HG02870 (cell line): ENCODE measurements around the gene LTK.

Experiments used
- ATAC-seq: cut with Tn5 transposase; IDR thresholded peaks from one replicate; pipeline ENCODE4 v1.9.1; 2021; ENCODE audit warnings: mild to moderate bottlenecking, moderate library complexity; ENCODE audit not compliant: unreplicated experiment

The LTK gene

GRCh38 chr15:41499109-41499851 is 14.3 kb downstream of the LTK start:
- ATAC-seq, result no peak

- no peak for ATAC-seq
Observed at GRCh38 chr15:41498657-41499056, 15.0 kb downstream of the LTK start.

GRCh38 chr15:41495736-41496599 is 17.7 kb downstream of the LTK start:
- no peak for ATAC-seq

DNA sequence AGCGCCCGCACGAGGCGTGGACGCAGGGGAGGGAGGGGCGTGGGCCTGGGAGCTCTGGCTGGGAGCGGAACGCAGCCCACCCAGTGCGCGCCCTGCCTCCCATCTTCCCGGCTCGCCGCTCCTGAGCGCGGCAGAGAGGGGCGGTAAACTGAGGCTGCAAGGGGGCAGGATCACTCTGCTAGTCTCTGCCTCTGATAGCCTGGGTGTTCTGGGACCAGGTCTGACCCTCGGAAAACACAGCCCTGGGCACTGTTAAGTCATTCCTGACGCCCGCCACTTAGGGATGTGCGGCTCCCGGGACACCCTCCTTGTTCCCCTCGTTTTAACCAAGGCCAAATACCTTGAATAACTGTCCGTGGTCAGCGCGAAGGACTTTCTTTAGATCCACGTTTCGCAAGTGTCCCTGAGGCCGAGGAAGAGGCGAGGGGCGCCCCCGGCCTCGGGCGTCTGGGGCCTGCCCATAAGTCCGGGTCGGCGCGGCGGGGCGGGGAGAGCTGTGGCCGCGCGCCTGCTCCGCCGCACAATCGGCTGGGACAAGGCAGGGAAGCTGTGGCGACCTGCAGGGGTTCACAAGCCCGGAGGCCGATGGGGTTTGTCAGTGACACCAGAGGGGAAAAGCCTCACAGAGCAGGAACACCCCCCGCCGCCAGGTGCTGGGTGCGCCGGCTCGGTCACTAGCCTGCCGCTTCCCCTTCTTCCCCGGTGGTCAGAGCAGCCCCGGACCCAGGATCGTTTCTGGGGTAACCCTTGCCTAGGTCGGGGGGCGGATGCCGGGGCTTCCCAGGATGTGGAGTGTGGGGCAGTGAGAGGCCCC is 18.5 kb downstream of the LTK start:
- ATAC-seq, result no peak

DNA sequence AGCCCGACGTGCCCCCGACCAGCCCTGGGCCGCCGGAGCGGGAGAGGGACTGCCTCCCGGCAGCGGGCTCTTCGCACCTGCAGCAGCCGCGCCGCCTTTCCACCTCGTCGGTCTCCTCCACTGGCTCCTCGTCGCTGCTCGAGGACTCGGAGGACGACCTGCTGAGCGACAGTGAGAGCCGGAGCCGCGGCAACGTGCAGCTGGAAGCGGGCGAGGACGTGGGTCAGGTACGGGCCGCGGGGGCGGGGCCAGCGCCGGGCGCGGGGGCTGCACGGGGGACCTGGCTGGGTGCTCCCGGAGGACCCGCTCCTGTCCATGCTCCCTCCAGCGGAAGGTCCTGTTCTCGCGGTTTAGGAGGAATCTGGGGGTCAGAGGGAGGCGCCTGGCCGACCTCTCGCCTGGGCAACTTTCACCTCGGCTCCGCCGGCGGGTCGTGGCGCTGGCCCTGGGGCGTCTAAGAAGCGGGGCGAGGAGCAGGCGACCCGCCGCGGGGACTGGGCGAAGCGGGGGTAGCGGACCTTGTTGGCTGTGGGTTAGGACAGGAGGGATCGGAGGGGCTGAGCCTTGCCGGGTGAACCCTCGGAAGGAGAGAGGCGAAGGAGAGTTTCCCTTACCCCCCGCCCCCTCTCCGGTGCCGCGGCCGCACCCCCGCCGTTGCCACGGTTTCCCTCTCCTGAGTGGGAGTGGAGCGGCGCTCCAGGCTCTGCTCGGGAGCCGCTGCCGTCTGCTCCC is 19.3 kb downstream of the LTK start:
- peak; percentile 7 for ATAC-seq

GRCh38 chr15:41493902-41494189 is 19.8 kb downstream of the LTK start:
- ATAC-seq, result peak; percentile 15

- ATAC-seq, result peak; percentile 61
Observed at GRCh38 chr15:41493205-41493901, 20.3 kb downstream of the LTK start, which contains the start of gene ITPKA. TSS of gene ITPKA (plus strand) at chr15:41493874. CDS start at chr15:41493928, 54 bp downstream.

GRCh38 chr15:41492597-41493204 is 20.9 kb downstream of the LTK start:
- no peak for ATAC-seq

- no peak for ATAC-seq
Observed at GRCh38 chr15:41491889-41492288, 21.7 kb downstream of the LTK start.

DNA sequence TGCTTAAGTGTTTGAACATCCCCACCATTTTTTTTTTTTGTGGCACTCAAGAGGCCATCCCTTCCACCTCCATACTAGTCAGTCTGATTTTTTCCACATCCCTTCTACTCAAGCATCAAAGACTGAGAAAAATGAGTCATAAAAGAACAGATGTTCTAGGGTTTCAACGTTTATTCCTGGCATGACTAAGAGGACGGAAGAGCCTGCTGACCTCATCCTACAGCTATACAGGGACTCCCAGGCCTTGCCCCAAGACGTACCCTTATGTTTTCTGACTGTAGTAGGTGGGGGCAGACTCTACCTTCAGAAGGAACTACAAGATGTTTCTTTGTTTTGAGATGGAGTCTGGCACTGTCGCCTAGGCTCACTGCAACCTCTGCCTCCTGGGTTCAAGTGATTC is 23.3 kb downstream of the LTK start:
- ATAC-seq, result peak; percentile 44

GRCh38 chr15:41489641-41490040 is 24.0 kb downstream of the LTK start:
- ATAC-seq, result no peak

DNA sequence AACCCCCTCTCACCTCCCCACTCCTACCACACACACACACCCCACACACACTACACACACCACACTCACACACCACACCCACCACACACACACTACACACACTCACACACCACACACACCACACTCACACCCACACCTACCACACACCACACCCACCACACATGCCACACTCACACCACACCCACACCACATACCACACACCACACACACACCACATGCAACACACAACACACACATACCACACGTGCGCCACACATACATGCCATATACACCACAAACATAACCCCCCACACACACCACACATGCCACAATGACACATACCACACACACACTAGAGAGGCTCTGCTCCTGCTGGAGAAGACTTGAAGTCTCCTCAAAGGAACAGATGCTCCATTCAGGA is 25.8 kb downstream of the LTK start:
- ATAC-seq, result no peak

GRCh38 chr15:41487381-41487780 is 26.2 kb downstream of the LTK start:
- ATAC-seq, result no peak

DNA sequence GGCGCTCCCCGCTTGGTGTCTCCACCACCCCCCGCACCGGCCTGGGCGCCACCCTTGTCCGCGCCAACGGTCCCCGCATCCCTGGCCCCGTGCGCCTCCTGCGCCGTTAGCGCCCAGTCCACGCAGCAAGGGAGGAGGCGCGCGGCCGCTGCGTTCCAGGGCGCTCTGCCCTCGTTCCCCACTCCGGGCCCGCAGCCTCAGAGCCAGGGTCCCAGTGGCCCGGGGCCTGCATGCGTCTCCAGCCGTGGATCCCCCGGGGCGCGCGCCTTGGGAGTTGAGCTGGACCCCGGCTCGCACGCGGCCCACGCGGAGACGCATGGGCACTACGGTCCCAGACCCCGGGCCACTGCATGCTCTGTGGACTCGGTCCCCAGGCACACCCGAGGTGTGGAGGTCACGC is 27.3 kb downstream of the LTK start:
- no peak for ATAC-seq

DNA sequence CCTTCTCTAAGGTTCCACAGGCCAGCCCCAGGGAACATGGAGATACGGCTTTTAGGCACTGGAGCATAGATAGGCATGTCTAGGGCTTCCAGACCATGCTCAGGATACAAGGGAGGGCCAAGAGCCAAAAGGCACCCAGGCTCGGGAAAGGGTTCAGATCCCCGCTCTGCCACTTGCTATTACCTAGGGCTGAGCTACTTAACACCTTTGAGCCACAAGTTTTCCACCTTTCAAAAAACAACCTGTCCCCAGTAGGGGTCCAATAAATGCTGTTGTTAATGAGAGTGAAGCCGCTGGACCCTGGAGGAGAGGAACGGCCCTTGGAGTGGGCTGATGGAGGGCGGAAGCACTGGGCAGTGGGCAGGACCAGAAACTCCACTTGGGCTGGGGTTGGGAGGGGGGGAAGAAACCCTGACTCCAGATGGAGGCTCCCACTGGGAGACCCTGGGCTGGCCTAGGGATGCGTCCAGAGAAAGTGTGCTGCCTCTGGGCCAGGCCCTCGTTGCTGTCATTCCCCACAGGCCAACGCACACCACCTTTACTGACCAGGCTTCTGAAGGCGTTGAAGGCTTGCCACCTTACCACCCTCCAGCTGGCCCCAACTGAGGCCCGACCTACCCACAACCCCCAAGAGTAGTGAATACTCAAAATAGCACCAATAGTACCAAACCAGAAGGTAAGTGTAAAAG is 28.5 kb downstream of the LTK start:
- ATAC-seq, result no peak

- ATAC-seq, result peak; percentile 23
Observed at GRCh38 chr15:41483519-41483918, 30.1 kb downstream of the LTK start.

GRCh38 chr15:41483115-41483514 is 30.5 kb downstream of the LTK start:
- ATAC-seq, result peak; percentile 84

DNA sequence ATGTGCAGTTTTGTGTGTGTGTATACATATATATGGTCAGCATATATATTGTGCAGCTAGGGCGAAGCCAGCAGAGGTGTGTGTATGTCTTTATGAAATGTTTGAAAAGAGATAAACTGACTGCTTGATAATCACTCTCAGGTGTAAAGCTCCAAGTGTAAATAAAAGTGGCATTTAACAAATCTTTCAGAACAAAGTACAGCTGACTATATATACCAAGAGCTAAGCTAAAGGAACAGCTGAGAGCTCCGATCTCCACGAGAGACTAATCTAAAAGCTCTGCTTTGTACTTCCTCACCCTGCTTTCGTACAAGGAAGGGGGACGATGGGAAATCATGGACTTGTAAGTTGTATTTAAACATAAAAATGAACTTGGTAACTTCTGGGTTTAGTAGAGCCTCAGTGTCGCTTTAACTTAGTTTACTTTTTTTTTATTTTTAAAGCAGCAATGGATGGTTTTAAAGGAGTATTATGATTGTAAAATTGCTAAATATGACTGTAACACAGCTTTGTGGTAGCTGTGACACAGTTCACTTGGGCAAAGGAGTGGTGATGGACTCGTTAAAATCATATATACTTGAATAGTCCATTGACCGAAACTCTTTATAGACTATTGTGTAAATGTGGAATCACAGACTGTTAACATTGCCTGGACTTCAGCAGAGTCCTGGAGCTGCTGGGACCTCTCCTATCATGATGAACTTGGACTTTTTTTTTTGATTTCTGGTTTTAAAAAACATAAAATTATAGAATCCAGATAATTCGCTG is 31.3 kb downstream of the LTK start:
- ATAC-seq, result no peak
